Fibroblast of the aortic adventitia (primary cell): ENCODE measurements around the gene PLPP7. TPM values are rescaled to one million over a fixed set of nuclear protein-coding genes. Genes with fewer than 3 reads are reported as not detected.

Experiments
- DNase-seq: peaks from one replicate; pipeline ENCODE4 v3.0.0-alpha.2; 2010; ENCODE audit warnings: low read depth
- H3K4me3 ChIP-seq: 2 replicates; pipeline ENCODE4 v1.5.1; 2011; ENCODE audit warnings: low read depth, mild to moderate bottlenecking, control low read depth, low read length, moderate library complexity
- CTCF ChIP-seq: IDR thresholded peaks from 2 replicates; pipeline ENCODE4 v1.5.1; 2011; ENCODE audit warnings: mild to moderate bottlenecking, low read length, control low read depth, inconsistent platforms; ENCODE audit not compliant: insufficient read depth
- total RNA-seq: library from RNA; depleted of rRNA; stranded (reverse); fragments of >200 nt; gene quantifications from 2 replicates; pipeline ENCODE4 v1.2.3, GENCODE V29; 2012; ENCODE audit warnings: low replicate concordance

The PLPP7 gene
- total RNA-seq, 1 donor, result 9.8 TPM

- no peak for DNase-seq
- TF ChIP-seq CTCF, result no peak
- no peak overlapping the region for H3K4me3 ChIP-seq
Measured at GRCh38 chr9:131291795-131292315, 2.3 kb downstream of the PLPP7 start.

- no peak overlapping the region for H3K4me3 ChIP-seq
- DNase-seq, result no peak
- no peak for TF ChIP-seq CTCF
Measured at GRCh38 chr9:131292937-131293336, 3.4 kb downstream of the PLPP7 start.

- TF ChIP-seq CTCF, result no peak
Measured at GRCh38 chr9:131296460-131296859, 6.9 kb downstream of the PLPP7 start.

DNA sequence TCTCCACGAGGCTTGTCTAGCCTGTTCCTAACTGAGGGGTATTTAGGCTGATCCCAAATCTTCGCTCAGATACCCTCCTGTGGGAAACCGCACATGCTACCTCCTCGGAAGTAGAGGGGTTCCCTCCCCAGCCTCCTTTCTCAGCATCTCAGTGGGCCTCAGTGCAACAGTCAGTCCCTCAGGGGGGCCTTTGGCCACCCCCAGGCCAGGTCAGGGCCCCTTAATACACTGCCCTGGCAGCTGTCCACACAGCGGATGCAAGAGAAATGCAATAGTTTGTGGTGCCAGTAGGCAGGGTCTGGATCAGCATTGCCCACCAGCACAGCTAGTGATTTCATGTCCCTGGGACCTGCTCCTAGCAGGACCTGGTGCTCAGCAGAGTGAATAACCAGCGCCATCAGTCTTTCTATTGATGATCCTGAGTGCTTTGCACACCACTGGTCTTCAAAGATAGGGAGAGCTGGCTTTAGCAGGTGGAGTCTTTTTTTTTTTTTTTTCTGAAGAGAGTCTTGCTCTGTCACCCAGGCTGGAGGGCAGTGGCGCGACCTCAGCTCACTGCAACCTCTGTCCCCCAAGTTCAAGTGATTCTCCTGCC lies 7.5 kb downstream of the PLPP7 start:
- no peak for TF ChIP-seq CTCF
- H3K4me3 ChIP-seq, result no peak overlapping the region
- no peak for DNase-seq

More at GRCh38 chr9:131296460-131296859, 6.9 kb downstream of the PLPP7 start:
- no peak for DNase-seq
- no peak overlapping the region for H3K4me3 ChIP-seq

DNA sequence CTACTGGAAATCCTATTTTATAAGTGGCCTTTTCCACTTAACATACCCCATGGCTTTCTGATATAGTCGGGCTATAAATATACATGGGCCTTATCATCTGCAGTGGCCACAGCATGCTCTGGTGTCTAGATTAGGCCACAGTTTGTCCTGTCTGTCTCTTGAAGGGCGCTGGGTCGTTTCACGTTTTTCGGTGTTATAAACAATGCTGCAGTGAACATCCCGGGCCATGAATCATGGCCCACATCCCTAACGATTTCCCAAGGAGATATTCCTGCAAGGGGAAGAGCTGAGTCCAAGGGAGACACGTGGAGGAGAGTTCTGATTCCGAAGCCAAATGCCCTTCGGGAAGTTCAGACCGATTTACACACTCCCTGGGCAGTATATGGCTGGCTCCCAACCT lies 8.4 kb downstream of the PLPP7 start:
- no peak for DNase-seq
- TF ChIP-seq CTCF, result no peak
- H3K4me3 ChIP-seq, result no peak overlapping the region

DNA sequence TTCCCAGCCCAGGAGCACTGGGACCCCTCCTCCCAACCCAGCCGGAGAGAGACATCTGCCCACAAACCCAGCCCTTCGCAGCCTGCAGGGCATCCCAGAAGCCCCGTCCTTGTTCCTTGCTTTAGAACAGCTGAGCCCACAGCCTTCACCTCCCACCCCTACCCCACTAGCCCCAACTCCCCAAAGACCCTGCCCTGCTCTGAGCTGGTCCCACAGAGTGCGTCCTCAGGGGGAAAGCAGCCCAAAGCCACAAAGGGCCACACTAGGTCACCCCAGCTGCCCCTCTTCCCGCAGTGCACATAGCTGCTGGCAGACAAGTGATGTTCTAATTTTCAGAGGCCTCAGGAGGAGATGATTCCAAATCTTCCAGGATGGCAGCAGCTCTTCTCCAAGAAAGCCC lies 8.8 kb downstream of the PLPP7 start:
- no peak for TF ChIP-seq CTCF

DNA sequence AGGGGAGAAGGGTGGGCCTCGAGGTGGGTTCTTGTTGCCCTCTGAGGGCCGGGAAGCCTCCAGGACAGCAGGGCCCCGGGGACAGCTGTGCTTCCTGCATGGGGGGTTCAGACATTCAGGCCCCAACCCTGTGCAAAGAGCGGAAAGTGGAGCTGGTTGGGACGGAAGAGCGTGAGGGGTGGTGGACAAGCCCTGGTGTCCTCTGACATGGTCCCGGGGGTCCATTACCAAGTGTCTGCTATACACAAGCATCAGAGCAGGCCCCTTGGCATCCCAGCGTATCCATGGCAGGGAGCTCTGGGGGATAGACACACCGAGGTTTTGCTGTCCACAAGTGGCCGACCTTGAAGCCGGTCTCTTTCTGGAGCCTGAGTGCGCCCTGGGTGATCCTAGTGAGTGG lies 9.3 kb downstream of the PLPP7 start:
- no peak overlapping the region for H3K4me3 ChIP-seq
- no peak for TF ChIP-seq CTCF
- DNase-seq, result no peak

More for the DNA sequence above, 8.8 kb downstream of the PLPP7 start:
- no peak for DNase-seq
- H3K4me3 ChIP-seq, result no peak overlapping the region
